Trophoblast cell (in vitro differentiated cells and primary cell): ENCODE data around the gene SLC1A4.

Experiments used
- DNase-seq, 2 donors: peaks; one replicate each; pipeline ENCODE4 v3.0.0-alpha.2; 2016
- H2AFZ ChIP-seq: 2 replicates; pipeline ENCODE4 v1.6.1; 2013; ENCODE audit warnings: low read length, moderate library complexity, mild to moderate bottlenecking; ENCODE audit not compliant: insufficient read depth, poor library complexity
- H2AK5ac ChIP-seq: 2 replicates; pipeline ENCODE4 v1.6.1; 2013; ENCODE audit warnings: mild to moderate bottlenecking, low read length
- H2BK120ac ChIP-seq: 2 replicates; pipeline ENCODE4 v1.6.1; 2013; ENCODE audit warnings: low read length, mild to moderate bottlenecking, moderate library complexity; ENCODE audit not compliant: insufficient read depth, poor library complexity
- H2BK12ac ChIP-seq: 2 replicates; pipeline ENCODE4 v1.6.1; 2013; ENCODE audit warnings: mild to moderate bottlenecking, low read length, moderate library complexity
- H2BK5ac ChIP-seq: 2 replicates; pipeline ENCODE4 v1.6.1; 2013; ENCODE audit warnings: low read length, low read depth, moderate library complexity, mild to moderate bottlenecking; ENCODE audit not compliant: poor library complexity
- H3K14ac ChIP-seq: 2 replicates; pipeline ENCODE4 v1.6.1; 2013; ENCODE audit warnings: mild to moderate bottlenecking, low read length
- H3K18ac ChIP-seq: 2 replicates; pipeline ENCODE4 v1.6.1; 2013; ENCODE audit warnings: mild to moderate bottlenecking, low read length
- H3K23ac ChIP-seq: 2 replicates; pipeline ENCODE4 v1.6.1; 2013; ENCODE audit warnings: low read length
- H3K27ac ChIP-seq: 2 replicates; pipeline ENCODE4 v1.5.1; 2013; ENCODE audit warnings: low read depth, mild to moderate bottlenecking, inconsistent platforms, low read length, moderate library complexity
- H3K27me3 ChIP-seq: 2 replicates; pipeline ENCODE4 v1.6.1; 2013; ENCODE audit warnings: inconsistent platforms, mild to moderate bottlenecking, low read length, moderate library complexity; ENCODE audit not compliant: insufficient read depth
- H3K36me3 ChIP-seq, 2 experiments: 1 replicate in 1 of 2; 2 replicates in 1 of 2; pipeline ENCODE4 v1.6.1; 2013; ENCODE audit warnings: low read length in 2 of 2, mild to moderate bottlenecking in 2 of 2, moderate library complexity in 1 of 2; ENCODE audit not compliant: insufficient read depth in 2 of 2, control insufficient read depth in 1 of 2
- H3K4ac ChIP-seq: 2 replicates; pipeline ENCODE4 v1.6.1; 2013; ENCODE audit warnings: low read depth, mild to moderate bottlenecking, low read length, moderate library complexity
- H3K4me1 ChIP-seq, 2 experiments: 1 replicate in 1 of 2; 2 replicates in 1 of 2; pipeline ENCODE4 v1.6.1; 2013; ENCODE audit warnings: low read length in 2 of 2, mild to moderate bottlenecking in 2 of 2, moderate library complexity in 1 of 2; ENCODE audit not compliant: insufficient read depth in 2 of 2, control insufficient read depth in 1 of 2
- H3K4me2 ChIP-seq: 2 replicates; pipeline ENCODE4 v1.6.1; 2013; ENCODE audit warnings: inconsistent platforms, mild to moderate bottlenecking, low read length, moderate library complexity
- H3K4me3 ChIP-seq: 2 replicates; pipeline ENCODE4 v1.5.1; 2013; ENCODE audit warnings: mild to moderate bottlenecking, low read depth, low read length, inconsistent platforms
- H3K79me1 ChIP-seq: one replicate; pipeline ENCODE4 v1.6.1; 2013; ENCODE audit warnings: low read length
- H3K79me2 ChIP-seq: 2 replicates; pipeline ENCODE4 v1.6.1; 2013; ENCODE audit warnings: low read length, mild to moderate bottlenecking; ENCODE audit not compliant: control insufficient read depth, insufficient read depth, poor library complexity
- H3K9ac ChIP-seq: 2 replicates; pipeline ENCODE4 v1.6.1; 2013; ENCODE audit warnings: mild to moderate bottlenecking, low read length
- H3K9me3 ChIP-seq: 2 replicates; pipeline ENCODE4 v1.6.1; 2013; ENCODE audit warnings: low read depth, mild to moderate bottlenecking, control low read depth, inconsistent platforms, low read length; ENCODE audit not compliant: insufficient read depth
- H4K12ac ChIP-seq: 2 replicates; pipeline ENCODE4 v1.6.1; 2013; ENCODE audit warnings: low read depth, mild to moderate bottlenecking, low read length, moderate library complexity
- H4K8ac ChIP-seq: 2 replicates; pipeline ENCODE4 v1.6.1; 2013; ENCODE audit warnings: low read depth, mild to moderate bottlenecking, low read length, moderate library complexity
- H4K91ac ChIP-seq: one replicate; pipeline ENCODE4 v1.6.1; 2013; ENCODE audit warnings: low read depth, mild to moderate bottlenecking, low read length, moderate library complexity
- WGBS: extraction: QIAGEN DNeasy Blood & Tissue Kit; methylation state at CpG from one replicate; pipeline ENCODE4 v1.1.7; 2013; ENCODE audit warnings: missing lambda C conversion rate; ENCODE audit not compliant: insufficient read length, insufficient coverage; ENCODE audit errors: extremely low coverage; 5-methylcytosine and 5-hydroxymethylcytosine counted together

The SLC1A4 gene

GRCh38 chr2:64988420-64989125, 626 bp upstream of the SLC1A4 start:
- Histone ChIP-seq H3K36me3 (no peaks in the 10 kb centered on the region), H2BK120ac (no peak overlapping the region), H3K14ac (no peak overlapping the region), H3K4me1 (peaks cover 6 to 9% of the 10 kb centered on the region in 2 experiments), H2BK12ac (no peak overlapping the region), H3K9ac (no peak overlapping the region), H3K79me2 (no peaks in the 10 kb centered on the region), H3K27ac (no peak overlapping the region), H2AK5ac (no peak overlapping the region), H4K91ac (peak overlapping the region; percentile 10), H3K9me3 (peaks cover 5% of the 10 kb centered on the region), H2BK5ac (no peak overlapping the region), H4K12ac (no peak overlapping the region), H3K4me2 (peak overlapping the region; percentile 94), H3K4ac (no peak overlapping the region), H3K4me3 (peak overlapping the region; percentile 69), H3K27me3 (peaks cover 45% of the 10 kb centered on the region), H3K18ac (no peak overlapping the region), H3K79me1 (no peaks in the 10 kb centered on the region), H4K8ac (peak overlapping the region; percentile 4), H3K23ac (no peak overlapping the region), H2AFZ (peak overlapping the region; percentile 71)
- no CpG with 5 or more reads among the region's 65 CpGs for WGBS
- DNase-seq: peak in 1 of 2 donors; percentile 82

DNA sequence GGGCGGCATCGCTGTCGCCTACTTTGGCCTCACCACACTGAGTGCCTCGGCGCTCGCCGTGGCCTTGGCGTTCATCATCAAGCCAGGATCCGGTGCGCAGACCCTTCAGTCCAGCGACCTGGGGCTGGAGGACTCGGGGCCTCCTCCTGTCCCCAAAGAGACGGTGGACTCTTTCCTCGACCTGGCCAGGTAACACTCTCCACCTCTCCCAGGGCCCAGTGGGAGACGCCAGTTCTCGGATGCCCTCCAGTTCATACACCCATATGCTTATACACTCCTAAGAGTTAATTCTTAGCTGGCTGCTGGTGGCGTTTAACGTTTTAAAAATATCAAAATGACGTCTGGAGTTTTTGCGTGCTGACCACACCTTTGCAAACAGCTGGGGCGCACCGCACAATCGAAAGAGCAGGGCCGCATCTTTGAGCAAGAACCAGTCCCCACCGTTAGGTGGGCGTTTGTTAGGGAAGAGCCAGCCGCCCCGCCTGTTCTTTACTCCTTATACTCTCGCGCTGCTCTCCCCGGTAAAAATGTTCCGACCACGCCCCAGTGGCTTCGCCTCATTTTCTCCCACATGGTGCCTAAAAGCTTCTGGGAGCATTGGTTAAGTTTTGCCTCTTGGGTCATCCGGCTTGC, 899 bp downstream of the SLC1A4 start:
- Histone ChIP-seq H3K27me3 (peaks cover 45% of the 10 kb centered on the region), H4K12ac (no peak overlapping the region), H3K27ac (no peak overlapping the region), H4K8ac (no peak overlapping the region), H3K4ac (no peak overlapping the region), H3K36me3 (no peaks in the 10 kb centered on the region), H3K9ac (no peak overlapping the region), H2AFZ (no peak overlapping the region), H3K4me1 (peaks cover 6 to 9% of the 10 kb centered on the region in 2 experiments), H3K79me1 (no peaks in the 10 kb centered on the region), H3K18ac (no peak overlapping the region), H3K4me3 (peak overlapping the region; percentile 18), H3K4me2 (peak overlapping the region; percentile 94), H3K23ac (no peak overlapping the region), H2BK120ac (no peak overlapping the region), H4K91ac (no peak overlapping the region), H3K9me3 (peaks cover 5% of the 10 kb centered on the region), H3K14ac (no peak overlapping the region), H3K79me2 (no peaks in the 10 kb centered on the region), H2BK5ac (no peak overlapping the region), H2AK5ac (no peak overlapping the region), H2BK12ac (no peak overlapping the region)
- DNase-seq: no peak
- WGBS: no CpG with 5 or more reads among the region's 35 CpGs

DNA sequence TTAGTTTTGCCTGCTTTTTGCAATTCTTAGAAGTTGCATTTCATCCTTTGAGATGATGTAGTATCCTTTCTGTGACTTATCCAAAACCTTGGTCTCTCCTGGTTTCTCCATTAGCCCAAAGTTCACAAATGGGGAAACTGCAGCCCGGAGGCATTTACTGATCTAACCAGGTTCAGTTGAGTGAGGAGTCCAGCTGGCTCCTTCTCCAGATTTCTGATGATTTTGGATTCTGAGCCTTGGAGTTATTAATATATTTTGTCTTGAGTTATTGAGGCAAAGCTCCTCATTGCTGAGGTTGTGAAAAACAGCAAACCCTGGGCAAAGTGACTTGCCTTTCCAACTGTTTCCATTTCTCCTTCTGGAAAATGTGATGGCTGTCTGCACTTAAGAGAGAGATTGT, 1.7 kb downstream of the SLC1A4 start:
- no peak for DNase-seq
- no peak overlapping the region for H4K8ac ChIP-seq
- H2BK5ac ChIP-seq: no peak overlapping the region
- no peak overlapping the region for H3K4me2 ChIP-seq
- H3K36me3 ChIP-seq: no peaks in the 10 kb centered on the region
- no peak overlapping the region for H3K4ac ChIP-seq
- H3K27me3 ChIP-seq: peaks cover 45% of the 10 kb centered on the region
- no peak overlapping the region for H2BK120ac ChIP-seq
- no peak overlapping the region for H3K23ac ChIP-seq
- no peaks in the 10 kb centered on the region for H3K79me2 ChIP-seq
- no peak overlapping the region for H3K27ac ChIP-seq
- H3K14ac ChIP-seq: no peak overlapping the region
- H2AFZ ChIP-seq: no peak overlapping the region
- peaks cover 5% of the 10 kb centered on the region for H3K9me3 ChIP-seq
- no peak overlapping the region for H3K4me3 ChIP-seq
- no peak overlapping the region for H2AK5ac ChIP-seq
- no CpG with 5 or more reads among the region's 1 CpG for WGBS
- H3K18ac ChIP-seq: no peak overlapping the region
- no peak overlapping the region for H2BK12ac ChIP-seq
- no peak overlapping the region for H4K91ac ChIP-seq
- H4K12ac ChIP-seq: no peak overlapping the region
- H3K4me1 ChIP-seq: peaks cover 6 to 9% of the 10 kb centered on the region in 2 experiments
- H3K79me1 ChIP-seq: no peaks in the 10 kb centered on the region
- H3K9ac ChIP-seq: no peak overlapping the region

GRCh38 chr2:64992218-64992617, 3.0 kb downstream of the SLC1A4 start:
- no peak overlapping the region for H4K12ac ChIP-seq
- no CpG with 5 or more reads among the region's 5 CpGs for WGBS

More at GRCh38 chr2:64992218-64992617, 3.0 kb downstream of the SLC1A4 start:
- Histone ChIP-seq H3K4me1 (peaks cover 6 to 9% of the 10 kb centered on the region in 2 experiments), H3K18ac (no peak overlapping the region), H3K23ac (no peak overlapping the region), H3K27ac (no peak overlapping the region), H3K4me3 (no peak overlapping the region), H3K9ac (no peak overlapping the region), H3K4me2 (no peak overlapping the region), H3K79me1 (no peaks in the 10 kb centered on the region), H4K91ac (no peak overlapping the region), H2BK12ac (no peak overlapping the region), H3K27me3 (peaks cover 41% of the 10 kb centered on the region), H4K8ac (no peak overlapping the region), H2AFZ (no peak overlapping the region), H3K36me3 (no peaks in the 10 kb centered on the region), H3K79me2 (no peaks in the 10 kb centered on the region), H2AK5ac (no peak overlapping the region), H2BK120ac (no peak overlapping the region), H3K4ac (no peak overlapping the region), H3K9me3 (peaks cover 5% of the 10 kb centered on the region), H2BK5ac (no peak overlapping the region), H3K14ac (no peak overlapping the region)
- no peak for DNase-seq
